Esophagus squamous epithelium (tissue), 5 donors: ENCODE results near the gene KLHL8. TPM values are rescaled to one million over a fixed set of nuclear protein-coding genes. Genes with fewer than 3 reads are reported as not detected.

ENCODE experiments used
- DNase-seq: peaks from one replicate; lab custom pipeline; 2025; lab: John Stamatoyannopoulos, UW
- H3K27ac ChIP-seq, 4 donors: fragments of 200-600 bp; sonication (generic); one replicate each; pipeline ENCODE4 v1.5.1; 2016 to 2019; ENCODE audit warnings: mild to moderate bottlenecking in 1 of 4
- H3K27me3 ChIP-seq, 4 donors: fragments of 200-600 bp; sonication (generic); 1 replicate in 3 of 4; 2 replicates in 1 of 4; pipeline versions ENCODE4 v1.5.1 to v1.6.0; 2017 to 2021; ENCODE audit warnings: antibody characterized with exemption in 1 of 4
- H3K36me3 ChIP-seq, 3 donors: fragments of 200-600 bp; sonication (generic); one replicate each; pipeline ENCODE4 v1.5.1; 2016 to 2019
- H3K4me1 ChIP-seq, 3 donors: fragments of 200-600 bp; sonication (generic); one replicate each; pipeline ENCODE4 v1.5.1; 2017 to 2019
- H3K4me3 ChIP-seq, 4 donors: fragments of 200-600 bp; sonication (generic); 1 replicate in 3 of 4; 2 replicates in 1 of 4; pipeline ENCODE4 v1.5.1; 2016 to 2019; ENCODE audit warnings: mild to moderate bottlenecking in 2 of 4, moderate library complexity in 1 of 4
- H3K9me3 ChIP-seq, 3 donors: fragments of 200-600 bp; sonication (generic); one replicate each; pipeline ENCODE4 v1.5.1; 2016 to 2019
- CTCF ChIP-seq, 6 experiments: fragments of 450-650 bp in 4 of 6; fragments of 200-600 bp in 2 of 6; sonication (generic) in 2 of 6; IDR thresholded peaks; one replicate each; pipeline ENCODE4 v1.5.1; 2016 to 2019; ENCODE audit warnings: antibody characterized with exemption in 6 of 6, mild to moderate bottlenecking in 4 of 6, moderate library complexity in 4 of 6
- POLR2A ChIP-seq, 4 donors: fragments of 450-650 bp; IDR thresholded peaks; one replicate each; pipeline ENCODE4 v1.6.1; 2017; ENCODE audit warnings: antibody characterized with exemption in 4 of 4, mild to moderate bottlenecking in 4 of 4, moderate library complexity in 3 of 4
- WGBS, 2 donors: methylation state at CpG; one replicate each; pipeline ENCODE4 v1.1.5; 2018; 5-methylcytosine and 5-hydroxymethylcytosine counted together
- intact Hi-C: fragments of 100-400 bp; cut with DNase I; formaldehyde crosslinking; loops from one replicate; pipeline ENCODE4 v1.15.0; 2022
- total RNA-seq, 4 donors: library from RNA; depleted of rRNA; stranded (reverse); fragments of >200 nt; gene quantifications; one replicate each; pipeline ENCODE4 v1.1.0, GENCODE V29; 2016
- donor health status: DM: yes; HTN: yes; CAD: no.

The KLHL8 gene
- total RNA-seq, 4 donors from 2014 or later, result 4.4 to 9.9 (median 6.9) TPM

- H3K9me3 ChIP-seq, result no peaks in the 10 kb centered on the region
- no peak overlapping the region for H3K4me3 ChIP-seq
- TF ChIP-seq CTCF (IDR thresholded peaks at IDR 0.05), result no peak
- TF ChIP-seq POLR2A (IDR thresholded peaks at IDR 0.05), result no peak
- no peak for DNase-seq
- no peaks in the 10 kb centered on the region for H3K36me3 ChIP-seq
- peaks cover 0 to 6% (median 0%) of the 10 kb centered on the region in 3 donors for H3K4me1 ChIP-seq
- 91 to 98% methylated on average over 2 of the region's 2 CpGs for WGBS, 2 donors
- intact Hi-C loops, result no loop called here
- H3K27me3 ChIP-seq, result no peaks in the 10 kb centered on the region
- H3K27ac ChIP-seq, result no peak overlapping the region
Measured at GRCh38 chr4:87196146-87196545, 24.3 kb downstream of the KLHL8 start.

DNA sequence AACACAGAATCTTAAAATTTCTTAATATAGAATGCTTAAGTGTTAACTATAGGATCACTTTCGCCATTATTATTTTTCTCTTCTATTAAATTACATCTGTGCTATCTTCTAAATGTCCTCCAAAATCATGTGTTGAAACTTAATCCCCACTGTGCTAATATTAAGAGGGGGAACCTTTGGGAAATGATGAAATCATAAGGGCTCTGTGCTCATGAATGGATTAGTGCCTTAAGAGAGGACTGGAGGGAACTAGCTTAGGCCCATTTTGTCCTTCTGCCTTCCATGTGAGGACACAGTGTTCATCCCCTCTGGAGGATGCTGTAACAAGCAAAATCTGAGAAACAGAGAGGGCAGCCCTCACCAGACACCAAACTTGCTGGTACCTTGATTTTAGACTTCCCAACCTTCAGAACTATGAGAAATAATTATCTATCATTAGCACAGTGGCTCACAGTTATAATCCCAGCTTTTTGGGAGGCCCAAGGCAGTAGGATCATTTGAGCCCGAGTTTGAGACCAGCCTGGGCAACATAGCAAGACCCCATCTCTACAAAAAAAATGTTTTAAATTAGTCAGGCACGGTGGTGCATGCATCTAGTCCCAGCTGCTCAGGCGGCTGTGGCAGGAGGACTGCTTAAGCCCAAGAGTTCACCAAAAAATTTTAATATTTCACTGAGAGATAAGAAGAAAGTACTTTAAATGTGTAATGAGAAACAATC lies 26.3 kb downstream of the KLHL8 start:
- H3K4me3 ChIP-seq, result no peak overlapping the region
- no peaks in the 10 kb centered on the region for H3K9me3 ChIP-seq
- DNase-seq, result no peak
- 88% methylated on average over 4 of the region's 4 CpGs for WGBS, 2 donors
- H3K27me3 ChIP-seq, result no peaks in the 10 kb centered on the region
- no peaks in the 10 kb centered on the region for H3K36me3 ChIP-seq
- no peak overlapping the region for H3K27ac ChIP-seq
- no peak for TF ChIP-seq POLR2A (IDR thresholded peaks at IDR 0.05)
- TF ChIP-seq CTCF (IDR thresholded peaks at IDR 0.05), result no peak
- peaks cover 0 to 6% (median 0%) of the 10 kb centered on the region in 3 donors for H3K4me1 ChIP-seq
- intact Hi-C loops, result no loop called here

- no peaks in the 10 kb centered on the region for H3K9me3 ChIP-seq
- intact Hi-C loops, result no loop called here
- TF ChIP-seq CTCF (IDR thresholded peaks at IDR 0.05), result no peak
- no peak for TF ChIP-seq POLR2A (IDR thresholded peaks at IDR 0.05)
- H3K4me1 ChIP-seq, result peaks cover 0 to 3% (median 0%) of the 10 kb centered on the region in 3 donors
- 94 to 100% methylated on average over 3 of the region's 3 CpGs for WGBS, 2 donors
- H3K4me3 ChIP-seq, result no peak overlapping the region
- H3K27ac ChIP-seq, result no peak overlapping the region
- no peak for DNase-seq
- H3K27me3 ChIP-seq, result no peaks in the 10 kb centered on the region
- H3K36me3 ChIP-seq, result no peaks in the 10 kb centered on the region
Measured at GRCh38 chr4:87192145-87192919, 28.1 kb downstream of the KLHL8 start.

DNA sequence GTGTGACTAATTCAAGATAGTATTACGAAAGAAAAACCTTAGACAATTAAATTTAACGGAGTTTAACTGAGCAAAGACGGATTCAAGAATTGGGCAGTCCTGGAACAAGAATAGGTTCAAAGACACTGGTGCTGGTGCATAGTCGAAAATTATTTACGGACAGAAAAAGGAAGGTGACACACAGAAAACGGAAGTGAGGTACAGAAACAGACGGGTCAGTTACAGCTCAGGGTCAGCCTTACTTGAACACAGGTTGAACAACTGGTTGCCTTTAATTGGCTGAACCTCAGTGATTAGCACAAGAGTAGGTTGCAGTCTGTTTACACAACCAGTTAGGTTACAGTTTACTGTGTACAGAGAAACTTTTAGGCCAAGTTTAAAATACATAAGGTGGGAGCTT lies 31.5 kb downstream of the KLHL8 start:
- 88 to 89% methylated on average over 7 of the region's 7 CpGs for WGBS, 2 donors
- DNase-seq, result no peak
- no peaks in the 10 kb centered on the region for H3K4me1 ChIP-seq
- H3K27ac ChIP-seq, result no peak overlapping the region
- TF ChIP-seq CTCF (IDR thresholded peaks at IDR 0.05) (no peak), POLR2A (IDR thresholded peaks at IDR 0.05) (no peak)
- no peaks in the 10 kb centered on the region for H3K9me3 ChIP-seq
- H3K36me3 ChIP-seq, result no peaks in the 10 kb centered on the region
- no peaks in the 10 kb centered on the region for H3K27me3 ChIP-seq
- intact Hi-C loops, result no loop called here
- H3K4me3 ChIP-seq, result no peak overlapping the region

DNA sequence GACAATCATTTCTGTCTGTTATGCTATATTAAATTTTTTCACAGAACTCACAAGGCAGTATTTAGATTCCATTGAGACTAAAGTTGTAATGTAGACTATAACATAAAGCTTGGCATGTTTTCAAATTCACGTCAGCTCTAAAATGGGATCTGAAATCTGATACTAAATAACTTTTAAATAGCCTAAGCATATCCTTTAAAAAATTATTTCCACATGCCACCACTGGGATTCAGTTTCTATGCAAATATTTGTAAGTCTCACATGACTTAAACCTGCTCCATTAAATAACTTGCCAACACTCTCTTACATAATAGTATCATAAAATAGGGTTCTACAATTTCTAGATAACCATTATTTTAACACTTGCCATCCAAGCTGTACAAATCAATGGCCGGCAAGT lies 32.4 kb downstream of the KLHL8 start:
- no peaks in the 10 kb centered on the region for H3K27me3 ChIP-seq
- H3K27ac ChIP-seq, result no peak overlapping the region
- no peaks in the 10 kb centered on the region for H3K4me1 ChIP-seq
- TF ChIP-seq POLR2A (IDR thresholded peaks at IDR 0.05), result no peak
- TF ChIP-seq CTCF (IDR thresholded peaks at IDR 0.05), result no peak
- WGBS, 2 donors, result 61 to 80% methylated on average over 2 of the region's 2 CpGs
- no peak overlapping the region for H3K4me3 ChIP-seq
- H3K9me3 ChIP-seq, result no peaks in the 10 kb centered on the region
- no peaks in the 10 kb centered on the region for H3K36me3 ChIP-seq
- intact Hi-C loops, result no loop called here
- DNase-seq, result no peak
